GM18907 (cell line): ENCODE results near the gene TMEM154.

Experiments
- ATAC-seq: cut with Tn5 transposase; IDR thresholded peaks from one replicate; pipeline ENCODE4 v1.9.1; 2021; ENCODE audit warnings: mild to moderate bottlenecking, moderate library complexity; ENCODE audit not compliant: unreplicated experiment

TMEM154 gene

GRCh38 chr4:152635851-152636250 is 43.9 kb downstream of the TMEM154 start:
- ATAC-seq: no peak

- no peak for ATAC-seq
Observed at GRCh38 chr4:152634110-152634760, 45.6 kb downstream of the TMEM154 start.

- no peak for ATAC-seq
Observed at GRCh38 chr4:152633118-152633517, 46.7 kb downstream of the TMEM154 start.

- ATAC-seq: no peak
Observed at GRCh38 chr4:152630324-152630723, 49.5 kb downstream of the TMEM154 start.

DNA sequence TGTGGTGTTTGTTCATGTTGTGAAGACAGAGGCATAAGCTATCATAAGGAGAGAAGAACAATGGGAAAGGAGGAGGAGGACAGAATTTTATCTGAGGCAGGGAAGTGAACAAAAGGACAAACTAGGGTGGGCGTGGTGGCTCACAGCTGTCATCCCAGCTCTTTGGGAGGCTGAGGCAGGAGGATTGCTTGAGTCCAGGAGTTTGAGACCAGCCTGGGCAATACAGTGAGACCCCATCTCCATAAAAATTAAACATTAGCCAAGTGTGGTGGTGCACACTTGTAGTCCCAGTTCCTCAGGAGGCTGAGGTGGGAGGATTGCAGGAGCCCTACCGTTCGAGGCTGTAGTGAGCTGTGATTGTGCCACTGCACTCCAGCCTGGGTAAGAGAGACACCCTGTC is 49.9 kb downstream of the TMEM154 start:
- no peak for ATAC-seq

DNA sequence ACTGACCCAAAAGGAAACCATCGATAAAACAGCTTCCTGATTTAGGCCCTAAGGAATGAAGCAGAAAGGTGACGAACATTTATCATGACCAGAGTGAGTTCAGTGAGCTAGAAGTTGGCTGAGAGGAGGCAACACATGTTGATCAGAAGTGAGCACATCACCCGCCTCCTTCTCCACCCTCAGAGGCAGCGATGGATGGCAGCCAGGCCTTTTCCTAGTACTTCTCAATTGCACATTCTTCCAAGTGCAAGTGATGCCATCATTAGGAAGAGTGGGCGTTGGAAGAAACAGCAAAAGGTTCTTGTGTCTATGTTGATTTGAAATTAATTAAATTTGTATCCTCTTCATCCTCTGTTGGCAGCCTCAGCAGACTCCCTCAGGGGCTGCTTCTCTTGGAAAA is 51.7 kb downstream of the TMEM154 start:
- ATAC-seq: no peak

GRCh38 chr4:152626790-152627189 is 53.0 kb downstream of the TMEM154 start:
- no peak for ATAC-seq

- no peak for ATAC-seq
Observed at GRCh38 chr4:152620915-152621314, 58.9 kb downstream of the TMEM154 start.

DNA sequence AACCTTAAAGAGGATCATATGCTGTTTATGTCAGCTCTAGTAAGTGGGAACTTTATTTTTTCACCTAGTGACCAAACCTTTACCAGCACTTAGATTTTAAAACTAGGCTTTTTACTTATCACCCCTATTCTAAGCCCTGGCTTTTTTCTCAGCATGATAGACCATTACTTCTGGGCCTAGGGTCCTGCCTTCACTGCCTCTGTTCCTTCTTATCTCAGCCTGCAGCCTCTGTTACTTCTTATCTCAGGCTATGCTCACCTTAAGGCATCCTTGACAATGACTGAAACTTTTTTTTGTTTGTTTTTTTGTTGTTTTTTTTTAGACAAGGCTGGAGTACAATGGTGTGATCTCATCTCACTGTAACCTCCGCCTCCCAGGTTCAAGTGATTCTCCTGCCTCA is 59.6 kb downstream of the TMEM154 start:
- ATAC-seq: no peak

DNA sequence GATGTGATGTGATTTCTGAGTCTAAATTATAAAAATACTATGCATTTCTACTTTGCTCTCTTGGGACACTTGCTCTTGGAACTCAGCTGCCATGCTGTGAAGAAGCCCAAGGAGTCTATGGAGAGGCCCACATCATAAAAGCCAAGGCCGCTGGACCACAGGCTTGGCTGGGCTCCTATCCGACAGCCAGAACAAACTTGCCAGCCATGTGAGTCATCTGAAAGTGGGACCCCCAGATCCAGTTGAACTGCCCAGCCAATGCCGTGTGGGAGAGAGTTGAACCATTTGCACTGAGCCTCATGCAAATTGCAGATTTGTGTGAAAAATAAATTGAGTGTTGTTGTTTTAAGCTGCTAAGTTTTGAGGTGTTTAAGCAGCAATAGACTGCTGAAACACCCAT is 60.2 kb downstream of the TMEM154 start:
- ATAC-seq: no peak

- ATAC-seq: no peak
Observed at GRCh38 chr4:152618971-152619370, 60.8 kb downstream of the TMEM154 start.

DNA sequence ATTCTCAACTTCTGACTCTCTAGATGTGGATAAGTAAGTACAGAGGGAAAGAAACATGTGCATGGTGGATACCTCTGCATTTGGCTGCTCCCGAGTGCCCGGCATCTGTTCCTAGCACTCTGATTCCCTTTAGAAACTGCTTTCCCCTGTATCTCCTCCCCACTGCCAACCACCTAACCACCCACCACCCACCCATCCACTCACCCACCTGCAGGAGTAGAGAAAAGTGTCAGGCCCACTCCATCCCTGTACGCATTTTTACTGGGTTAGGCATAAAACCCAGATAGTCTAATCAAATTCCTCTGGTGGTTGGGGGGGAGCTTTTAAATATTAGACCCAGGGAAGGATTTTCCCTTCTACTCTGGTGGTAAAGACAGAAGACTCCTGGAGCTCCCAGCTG is 63.0 kb downstream of the TMEM154 start:
- ATAC-seq: no peak

DNA sequence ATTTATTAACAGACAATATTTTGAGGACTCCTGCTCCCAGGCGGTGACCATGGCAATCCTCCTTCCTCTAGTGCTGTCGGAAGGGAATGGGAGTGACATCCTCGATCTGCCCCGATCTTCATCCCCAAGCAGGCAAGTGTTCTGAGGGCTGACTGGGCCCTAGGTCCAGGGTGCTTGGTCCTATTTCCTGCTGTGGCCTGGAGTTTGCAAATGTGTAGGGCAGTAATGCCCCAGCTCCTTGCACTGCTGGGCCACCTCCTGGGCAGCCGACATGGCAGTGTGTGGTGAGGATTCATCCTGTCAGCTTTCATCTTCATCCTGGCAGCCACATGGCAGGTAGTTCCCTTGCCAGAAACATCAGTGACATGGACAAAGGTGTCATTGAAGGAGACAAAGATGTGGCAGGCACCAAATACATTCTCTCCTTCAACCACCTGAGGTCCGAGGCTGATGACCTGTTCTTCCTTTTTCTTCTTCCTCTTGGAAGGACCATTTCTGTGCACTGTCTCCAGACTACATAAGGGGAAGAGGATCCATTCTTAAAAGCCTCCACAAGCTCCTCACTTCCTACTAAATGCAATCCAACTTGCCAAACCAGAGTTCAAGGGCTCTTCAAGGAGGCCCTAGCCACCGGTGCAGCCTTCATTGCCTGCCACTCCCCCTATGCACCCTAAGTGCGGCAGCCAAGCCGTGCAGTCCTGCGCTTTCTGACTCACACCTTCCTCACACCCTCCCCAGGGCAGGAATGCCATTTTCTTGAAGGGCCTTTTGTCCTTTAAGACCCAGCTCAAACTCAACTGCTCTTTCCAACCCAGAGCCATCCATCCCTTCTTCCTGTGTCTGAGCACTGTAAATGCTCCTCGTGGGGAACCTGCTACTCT is 65.7 kb downstream of the TMEM154 start:
- ATAC-seq: no peak

DNA sequence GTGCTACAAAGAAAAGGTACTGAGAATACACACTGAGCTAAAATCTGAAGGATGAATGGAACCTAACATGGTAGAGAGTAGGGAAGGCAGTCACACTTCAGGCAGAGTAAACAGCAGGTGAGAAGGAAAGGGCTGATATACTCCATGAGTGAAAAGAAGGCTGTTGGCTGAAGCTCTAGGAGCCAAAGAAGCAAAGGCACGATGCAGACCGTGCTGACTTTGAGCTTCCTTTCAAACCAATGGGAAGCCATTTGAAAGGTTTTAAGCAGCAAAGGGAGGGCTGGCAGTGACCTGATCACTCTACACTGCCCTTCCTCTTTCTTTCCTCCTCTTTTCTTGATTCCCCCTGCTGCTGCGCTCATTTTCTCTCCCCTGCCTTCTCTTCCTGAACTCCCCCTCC is 66.4 kb downstream of the TMEM154 start:
- no peak for ATAC-seq

GRCh38 chr4:152610131-152610530 is 69.7 kb downstream of the TMEM154 start:
- ATAC-seq: no peak

DNA sequence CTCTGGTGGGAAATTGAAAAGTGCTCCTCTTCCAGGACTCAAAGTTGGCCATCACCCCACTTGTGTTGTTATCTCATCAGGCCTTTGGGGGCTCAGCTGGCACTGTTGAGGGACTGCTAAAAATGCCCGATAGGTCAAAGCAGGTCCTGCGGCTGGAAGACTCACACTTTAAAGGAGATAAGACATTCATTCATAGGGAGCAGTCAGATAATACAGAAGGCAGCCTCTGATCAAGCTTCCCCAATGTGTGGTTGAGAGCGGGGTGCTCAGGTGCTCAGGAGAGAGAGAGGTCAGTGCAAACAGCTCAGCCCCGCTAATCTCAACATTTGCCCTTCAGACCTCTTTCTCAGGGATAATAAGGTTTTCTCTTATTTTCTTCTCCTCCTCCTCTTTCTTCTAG is 70.3 kb downstream of the TMEM154 start:
- ATAC-seq: no peak

GRCh38 chr4:152607178-152607577 is 72.6 kb downstream of the TMEM154 start:
- no peak for ATAC-seq

DNA sequence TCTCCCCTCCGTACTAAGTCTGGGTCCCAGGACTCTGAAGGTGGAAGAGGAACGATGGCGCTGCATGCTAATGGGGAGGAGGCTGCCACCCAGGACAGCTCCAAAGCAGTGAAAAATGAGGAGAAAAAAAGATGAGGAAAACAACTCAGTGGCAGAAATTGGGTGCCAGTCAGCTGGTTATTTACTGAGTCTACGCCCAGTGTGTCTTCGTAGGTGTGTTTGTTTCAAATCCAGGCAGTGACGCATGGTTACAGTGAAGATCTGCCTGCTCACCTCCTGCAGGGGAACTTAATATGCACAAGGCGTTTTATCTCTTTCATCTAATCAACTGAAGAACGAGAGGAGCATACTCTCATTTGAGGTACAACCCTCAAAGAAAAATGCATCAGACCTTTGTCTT is 73.0 kb downstream of the TMEM154 start:
- no peak for ATAC-seq

GRCh38 chr4:152605641-152606335 is 74.0 kb downstream of the TMEM154 start:
- no peak for ATAC-seq

GRCh38 chr4:152605031-152605430 is 74.8 kb downstream of the TMEM154 start:
- ATAC-seq: no peak

- ATAC-seq: no peak
Observed at GRCh38 chr4:152601156-152601555, 78.6 kb downstream of the TMEM154 start.

DNA sequence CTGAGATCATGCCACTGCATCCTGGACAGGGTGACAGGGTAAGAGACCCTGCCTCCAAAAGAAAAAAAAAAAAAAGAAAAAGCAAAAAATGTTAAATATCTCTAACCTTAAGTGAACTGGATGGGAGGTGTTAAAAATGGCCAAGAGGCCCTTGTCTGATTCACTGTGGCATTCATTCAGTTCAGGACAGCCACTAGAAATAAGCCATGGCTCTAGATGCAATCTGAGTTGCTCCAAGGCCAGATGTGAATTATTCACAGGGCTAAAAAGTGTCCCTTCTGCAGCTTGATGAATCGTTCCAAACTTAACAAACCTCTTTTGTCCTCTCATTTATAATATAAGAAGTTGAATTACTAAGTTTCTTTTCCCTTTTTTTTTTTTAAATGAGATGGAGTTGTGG is 80.2 kb downstream of the TMEM154 start:
- ATAC-seq: no peak
